ENCODE measurements around the gene MORC1.
"Not testable (repeated sequence)": the region's sequence is repeated elsewhere in the genome, so short reads cannot be mapped to it uniquely, and the experiment has no call there.

Gene MORC1

GRCh38 chr3:109095166-109095565, 22.8 kb downstream of the MORC1 start:
- no peak for DNase-seq

DNA sequence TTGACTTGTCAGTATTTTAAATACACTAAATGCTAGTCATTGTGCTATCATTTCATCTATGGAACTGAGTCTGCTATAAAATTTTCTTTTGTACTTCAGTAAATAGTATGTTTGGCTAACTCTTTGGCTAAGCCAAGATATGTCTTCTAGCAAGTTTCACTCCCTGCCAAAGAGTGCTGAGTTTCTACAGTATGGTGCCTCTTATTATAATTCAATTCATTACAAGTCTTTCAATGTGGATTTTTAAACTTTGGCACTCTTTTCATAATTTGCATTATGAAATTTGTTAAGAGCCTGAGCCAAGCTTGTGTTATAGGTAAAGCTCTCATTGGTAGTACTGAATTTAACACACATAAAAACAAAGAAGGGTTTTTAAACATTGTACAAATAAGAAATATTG, 24.4 kb downstream of the MORC1 start:
- DNase-seq, result no peak

DNA sequence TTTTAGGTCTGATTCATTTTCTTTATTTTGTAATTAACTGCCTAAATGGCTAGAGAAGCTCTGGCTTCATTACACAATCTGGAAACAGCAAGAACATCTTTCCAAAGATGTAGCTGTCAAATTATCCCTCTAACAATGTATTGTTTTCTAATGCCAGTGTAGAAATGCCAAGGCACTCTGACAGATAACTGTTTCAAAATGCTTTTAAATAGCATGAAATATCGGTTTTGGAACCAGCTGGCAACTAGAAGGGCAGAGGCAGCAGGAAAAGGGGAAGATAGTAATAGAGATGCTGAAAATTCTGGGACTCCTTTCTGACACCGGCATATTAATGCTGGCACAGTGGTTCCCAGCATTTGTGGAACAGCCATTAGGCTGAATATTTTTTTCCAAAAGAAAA, 26.1 kb downstream of the MORC1 start:
- DNase-seq, result no peak

GRCh38 chr3:109089265-109089664, 28.7 kb downstream of the MORC1 start:
- no peak for DNase-seq

DNA sequence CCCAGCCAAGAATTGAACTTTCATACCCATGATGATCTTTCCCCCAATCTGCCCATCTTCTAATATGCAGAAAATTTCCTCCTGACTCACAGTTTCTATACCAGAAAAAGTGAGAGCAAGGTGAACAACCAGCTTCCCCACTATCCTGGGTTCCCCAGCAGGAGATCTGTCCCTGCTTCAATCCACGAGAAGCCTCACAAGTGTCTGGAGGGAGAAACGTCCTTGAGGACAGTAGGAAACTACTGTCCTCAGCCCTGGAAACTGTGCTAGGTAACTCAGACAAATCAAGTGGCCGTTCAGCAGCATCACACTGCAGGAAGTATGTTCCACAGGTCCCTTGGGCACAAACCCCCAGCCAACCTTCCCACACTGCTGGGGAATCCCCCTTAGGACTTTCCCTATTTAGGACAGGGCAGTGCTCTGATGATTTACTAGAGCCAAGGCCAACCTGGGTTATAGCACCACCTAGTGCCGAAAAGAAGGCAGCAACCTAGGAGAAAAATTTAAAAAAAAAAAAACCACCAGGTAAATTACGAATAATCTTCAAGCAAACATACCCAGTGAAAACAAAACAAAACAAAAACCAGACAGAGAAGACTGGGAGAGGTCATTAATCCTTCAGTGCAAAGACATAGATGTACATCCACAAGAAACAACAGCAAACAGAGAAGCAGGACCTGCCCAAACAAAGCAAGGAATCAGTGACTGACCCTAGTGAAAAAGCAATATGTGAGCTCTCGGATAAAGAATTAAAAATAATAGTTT, 36.0 kb downstream of the MORC1 start:
- DNase-seq, result peak; percentile 26 to 39

- DNase-seq, result not testable (repeated sequence)
These were observed 37.8 kb downstream of the MORC1 start for GRCh38 chr3:109080090-109080489.

GRCh38 chr3:109073116-109073515, 44.8 kb downstream of the MORC1 start:
- DNase-seq, result no peak

DNA sequence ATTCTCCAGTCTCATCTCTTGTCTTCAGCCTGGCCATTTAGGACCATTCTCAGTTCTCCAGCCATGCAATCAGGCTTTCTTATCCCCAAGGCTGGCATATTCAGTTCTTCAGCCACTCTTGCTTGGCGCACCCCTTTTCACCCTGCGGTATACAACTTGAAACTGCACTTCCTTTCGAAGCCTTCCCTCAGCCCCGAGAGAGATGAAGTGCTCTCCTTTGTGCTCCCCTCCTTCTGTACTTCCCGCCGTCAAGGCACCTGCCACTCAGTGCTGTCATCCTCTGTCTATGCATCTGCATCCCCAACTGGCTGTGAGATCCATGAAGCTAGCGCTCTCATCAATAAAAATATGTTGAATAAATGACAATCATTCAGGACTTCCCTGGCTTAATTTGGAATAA, 45.7 kb downstream of the MORC1 start:
- no peak for DNase-seq

DNA sequence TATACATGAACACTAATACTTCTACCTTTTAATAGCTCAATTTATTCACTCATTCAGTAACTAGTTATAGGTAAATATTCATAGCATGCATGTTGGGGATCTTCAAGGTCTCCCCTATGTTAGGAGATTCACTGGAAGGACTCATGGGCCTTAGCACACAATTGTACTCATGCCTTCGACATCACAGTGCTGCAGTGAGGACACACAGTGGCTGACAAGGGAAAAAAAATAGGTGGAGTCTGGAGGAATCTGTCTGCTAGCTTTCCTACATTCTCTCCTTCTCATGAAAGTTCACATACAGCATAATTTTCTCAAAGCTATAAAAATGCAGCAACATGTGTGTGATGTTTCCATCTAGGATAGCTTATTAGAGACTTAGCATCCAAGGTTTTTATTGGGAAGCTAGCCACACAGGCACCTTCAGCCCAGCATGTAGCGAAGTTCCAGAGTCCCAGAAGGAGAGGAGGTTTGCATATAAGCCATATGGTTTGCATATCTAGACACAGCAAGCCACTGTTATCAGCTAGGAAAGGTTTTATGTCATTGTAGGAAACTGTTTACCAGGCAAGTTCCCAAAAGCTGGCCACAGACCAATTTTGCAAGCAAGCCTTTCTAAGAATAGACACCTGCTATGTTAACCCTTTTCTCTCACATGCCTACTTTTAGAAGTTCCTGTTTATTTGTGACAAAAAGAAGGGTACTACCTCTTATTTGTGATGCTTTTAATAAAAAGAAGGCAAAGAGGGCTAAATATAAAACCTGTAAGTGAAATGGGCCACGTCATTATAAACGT, 46.4 kb downstream of the MORC1 start:
- peak; percentile 23 to 34 for DNase-seq

- DNase-seq, result no peak
These were observed 47.7 kb downstream of the MORC1 start for GRCh38 chr3:109070211-109070610.

- no peak for DNase-seq
These were observed 51.1 kb downstream of the MORC1 start for GRCh38 chr3:109066864-109067263.

DNA sequence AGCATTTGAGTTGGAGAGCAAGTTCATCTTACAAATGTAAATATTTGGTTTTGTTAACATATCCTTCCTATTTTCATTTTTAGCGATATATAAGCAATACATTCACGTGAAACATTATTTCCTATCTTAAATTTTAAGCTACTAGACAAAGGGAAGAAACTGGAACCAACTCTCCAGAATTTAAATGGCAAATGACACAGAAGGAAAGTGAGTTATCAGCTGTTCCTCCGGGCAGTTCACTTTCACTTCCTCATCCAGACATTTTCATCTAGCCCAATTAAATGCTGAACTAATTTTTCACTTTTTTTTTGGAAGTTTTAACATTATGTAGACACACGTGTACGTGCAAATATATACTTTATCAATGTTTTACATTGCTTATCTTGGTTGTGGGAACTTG, 58.7 kb downstream of the MORC1 start:
- DNase-seq, result no peak

DNA sequence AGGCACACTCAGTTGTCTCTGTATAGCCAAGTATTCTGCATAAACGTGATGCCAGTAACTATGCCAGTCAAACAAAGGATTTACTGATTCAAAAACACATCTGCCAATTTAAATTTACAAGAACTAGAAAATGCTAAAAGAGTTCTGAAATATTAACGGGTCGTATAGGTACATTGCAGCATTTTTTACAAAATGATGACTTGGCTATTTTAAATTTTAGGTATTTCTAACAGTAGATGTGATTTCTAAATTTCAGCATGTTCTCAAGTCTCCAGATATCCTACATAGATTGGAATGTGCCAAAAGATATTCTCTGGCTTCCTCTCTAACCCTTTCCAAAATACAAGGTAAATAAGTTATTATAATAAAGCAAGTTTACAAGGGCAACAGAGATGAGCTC, 60.3 kb downstream of the MORC1 start:
- DNase-seq, result no peak

GRCh38 chr3:109057056-109057455, 60.9 kb downstream of the MORC1 start:
- no peak for DNase-seq

- peak; percentile 58 to 63 for DNase-seq
These were observed 67.3 kb downstream of the MORC1 start for GRCh38 chr3:109050591-109051167.

GRCh38 chr3:109047366-109047765, 70.6 kb downstream of the MORC1 start:
- DNase-seq, result no peak

- peak; percentile 7 to 8 for DNase-seq
These were observed 72.5 kb downstream of the MORC1 start for GRCh38 chr3:109045271-109046040.

DNA sequence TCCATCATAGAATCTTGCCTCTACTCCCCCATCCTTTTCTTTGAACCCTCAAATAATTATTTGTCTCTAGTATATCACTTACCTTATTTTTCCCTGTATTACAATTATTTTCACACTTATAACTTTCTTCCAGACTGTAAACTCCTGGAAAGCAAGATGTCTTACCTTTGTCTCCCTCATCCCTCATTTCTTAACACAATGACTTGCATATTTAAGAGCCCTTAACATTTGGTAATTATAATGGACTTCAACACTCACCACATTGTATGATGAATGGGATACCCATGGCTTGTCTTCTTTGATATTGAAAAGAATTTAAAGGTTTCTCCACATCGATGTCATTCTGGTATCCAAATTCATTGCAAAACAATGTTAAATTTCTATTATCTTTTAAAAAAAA, 82.9 kb downstream of the MORC1 start:
- no peak for DNase-seq

DNA sequence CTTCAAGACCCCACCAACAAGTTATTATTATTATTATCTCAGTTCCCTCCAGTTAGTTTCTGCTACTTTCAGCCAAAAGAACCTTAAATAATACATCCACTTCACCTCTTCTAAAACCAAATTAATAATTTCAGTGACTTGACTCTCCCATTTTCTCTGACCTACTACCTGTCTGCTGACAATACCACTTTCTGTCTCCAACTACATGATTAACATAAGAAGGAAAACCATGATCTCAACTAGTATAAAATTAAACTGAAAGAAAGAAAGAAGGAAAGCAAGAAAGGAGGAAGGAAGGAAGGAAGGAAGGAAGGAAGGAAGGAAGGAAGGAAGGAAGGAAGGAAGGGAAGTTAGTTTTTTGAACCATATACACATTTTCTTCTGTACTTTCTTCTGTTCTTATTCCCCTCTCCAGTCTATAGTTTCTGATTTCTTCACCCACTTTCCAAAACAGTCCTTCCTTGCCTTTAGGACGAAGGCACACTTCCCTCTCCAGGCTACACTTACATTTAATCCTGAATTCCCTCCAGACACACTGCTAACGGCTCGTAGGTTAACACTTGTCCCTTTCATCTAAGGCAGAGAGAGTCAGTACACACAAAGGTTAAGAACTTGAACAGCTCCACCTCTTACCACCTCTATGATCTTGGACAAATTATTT, 84.8 kb downstream of the MORC1 start:
- no peak for DNase-seq

DNA sequence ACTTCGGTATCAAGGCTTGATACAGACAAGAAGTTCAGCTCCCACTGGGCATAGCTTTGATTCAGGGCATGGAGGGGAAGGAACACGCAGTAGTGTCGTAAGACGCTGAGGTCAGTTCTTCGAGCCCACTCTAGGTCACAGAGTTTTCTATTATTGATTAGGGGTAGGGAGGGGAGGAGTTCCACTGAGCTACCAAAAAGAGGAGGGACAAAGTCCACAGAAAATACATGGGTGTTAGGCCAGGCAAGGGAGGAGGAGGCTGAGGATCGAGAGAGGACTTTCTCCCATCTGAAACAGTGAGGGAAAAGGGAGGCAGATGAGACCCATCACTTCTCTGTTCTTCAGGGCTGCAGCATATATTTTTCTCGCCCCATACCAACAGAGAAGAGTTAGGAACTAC, 89.2 kb downstream of the MORC1 start:
- DNase-seq, result no peak

- DNase-seq, result no peak
These were observed 91.1 kb downstream of the MORC1 start for GRCh38 chr3:109026821-109027220.

- no peak for DNase-seq
These were observed 92.0 kb downstream of the MORC1 start for GRCh38 chr3:109025896-109026295.

Measured in Kasumi-1 (cell line).